ENCODE measurements around the gene SPC24.
"Not testable (repeated sequence)": the region's sequence is repeated elsewhere in the genome, so short reads cannot be mapped to it uniquely, and the experiment has no call there.

Gene SPC24

DNA sequence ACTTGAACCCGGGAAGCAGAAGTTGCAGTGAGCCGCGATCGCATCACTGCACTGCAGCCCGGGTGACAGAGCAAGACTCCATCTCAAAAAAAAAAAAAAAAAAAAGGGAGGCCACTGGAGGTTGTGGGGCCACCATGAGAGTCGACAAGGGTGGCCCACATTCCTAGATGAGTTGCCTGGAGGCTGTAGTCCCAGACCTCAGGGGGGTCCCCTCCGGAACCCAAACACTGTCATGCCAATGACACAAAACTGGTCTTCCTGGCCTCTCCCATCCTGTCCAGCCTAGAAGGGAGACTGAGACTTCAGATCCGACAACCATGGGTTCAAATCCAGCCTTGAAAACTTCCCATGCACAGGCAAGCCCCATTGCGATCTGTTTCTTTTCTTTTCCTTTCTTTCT, 14.7 kb downstream of the SPC24 start:
- no peak for ATAC-seq
- no peak for TF ChIP-seq BACH2 (CRISPR knock-in tag; IDR thresholded peaks at IDR 0.05; ENCODE audit: borderline replicate concordance)
- TF ChIP-seq TOX (CRISPR knock-in tag; IDR thresholded peaks at IDR 0.05; ENCODE audit: borderline replicate concordance) = no peak
- no peak for TF ChIP-seq ARNTL (CRISPR knock-in tag; IDR thresholded peaks at IDR 0.05; ENCODE audit: borderline replicate concordance, low read depth)
- TF ChIP-seq CREB5 (CRISPR knock-in tag; IDR thresholded peaks at IDR 0.05; ENCODE audit: low read depth) = no peak
- no peak for TF ChIP-seq TCF4 (CRISPR knock-in tag; IDR thresholded peaks at IDR 0.05; ENCODE audit: borderline replicate concordance)
- TF ChIP-seq RARB (CRISPR knock-in tag; IDR thresholded peaks at IDR 0.05) = no peak
- no peak for TF ChIP-seq CSDC2 (CRISPR knock-in tag; IDR thresholded peaks at IDR 0.05)
- no peak for TF ChIP-seq ZNF565 (CRISPR knock-in tag; conservative IDR thresholded peaks at IDR 0.05; ENCODE audit: low read depth)
- no peak for TF ChIP-seq ZFP30 (CRISPR knock-in tag; IDR thresholded peaks at IDR 0.05)
- no peak for TF ChIP-seq ZC3H10 (CRISPR knock-in tag; IDR thresholded peaks at IDR 0.05)
- no peak for TF ChIP-seq ZFP3 (CRISPR knock-in tag; IDR thresholded peaks at IDR 0.05)
- TF ChIP-seq ISL1 (CRISPR knock-in tag; IDR thresholded peaks at IDR 0.05) = no peak
- TF ChIP-seq OSR1 (CRISPR knock-in tag; IDR thresholded peaks at IDR 0.05) = no peak
- TF ChIP-seq GLIS3 (CRISPR knock-in tag; IDR thresholded peaks at IDR 0.05) = no peak
- no peak for TF ChIP-seq TSHZ2 (CRISPR knock-in tag; IDR thresholded peaks at IDR 0.05)
- TF ChIP-seq SNAI2 (CRISPR knock-in tag; IDR thresholded peaks at IDR 0.05) = no peak
- TF ChIP-seq, protein P1, sequence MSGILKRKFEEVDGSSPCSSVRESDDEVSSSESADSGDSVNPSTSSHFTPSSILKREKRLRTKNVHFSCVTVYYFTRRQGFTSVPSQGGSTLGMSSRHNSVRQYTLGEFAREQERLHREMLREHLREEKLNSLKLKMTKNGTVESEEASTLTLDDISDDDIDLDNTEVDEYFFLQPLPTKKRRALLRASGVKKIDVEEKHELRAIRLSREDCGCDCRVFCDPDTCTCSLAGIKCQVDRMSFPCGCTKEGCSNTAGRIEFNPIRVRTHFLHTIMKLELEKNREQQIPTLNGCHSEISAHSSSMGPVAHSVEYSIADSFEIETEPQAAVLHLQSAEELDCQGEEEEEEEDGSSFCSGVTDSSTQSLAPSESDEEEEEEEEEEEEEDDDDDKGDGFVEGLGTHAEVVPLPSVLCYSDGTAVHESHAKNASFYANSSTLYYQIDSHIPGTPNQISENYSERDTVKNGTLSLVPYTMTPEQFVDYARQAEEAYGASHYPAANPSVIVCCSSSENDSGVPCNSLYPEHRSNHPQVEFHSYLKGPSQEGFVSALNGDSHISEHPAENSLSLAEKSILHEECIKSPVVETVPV (CRISPR knock-in tag; IDR thresholded peaks at IDR 0.05) = no peak

- ATAC-seq = not testable (repeated sequence)
Measured at GRCh38 chr19:11140023-11140538, 15.5 kb downstream of the SPC24 start.

DNA sequence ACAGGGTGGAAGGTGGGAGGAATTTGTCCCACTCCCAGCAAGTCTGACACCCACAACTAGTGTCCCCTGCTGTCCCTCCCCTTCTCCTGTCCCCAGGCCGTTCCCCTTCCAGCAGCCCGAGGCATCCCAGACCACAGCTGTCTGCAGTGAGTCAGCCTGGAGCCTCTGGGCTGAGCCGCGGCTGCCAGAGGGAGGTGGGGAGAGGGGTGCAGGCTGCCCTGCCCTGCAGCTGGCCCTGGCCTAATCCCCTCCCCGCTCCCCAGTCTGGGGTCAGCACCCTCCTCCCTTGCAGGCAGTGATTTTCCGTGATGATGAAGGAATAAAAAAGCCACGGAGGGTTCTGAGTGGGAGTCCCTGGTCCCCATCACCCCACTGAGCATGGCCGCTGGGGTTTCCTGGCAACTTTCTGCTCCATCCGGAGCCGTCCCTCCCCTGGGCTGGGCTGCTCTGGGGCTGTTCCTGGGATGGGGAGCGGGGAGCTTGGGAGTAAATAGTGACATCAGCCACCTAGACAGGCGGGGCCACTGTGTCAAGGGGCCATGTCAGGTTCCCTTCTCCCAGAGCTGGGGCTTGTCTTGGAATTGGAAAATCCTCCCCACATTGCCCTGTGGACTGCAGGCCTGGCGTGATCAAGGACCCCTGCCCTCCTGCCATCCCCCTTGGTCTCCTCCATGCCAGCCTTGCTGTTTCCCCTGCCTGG, 16.8 kb downstream of the SPC24 start:
- TF ChIP-seq, protein P2, sequence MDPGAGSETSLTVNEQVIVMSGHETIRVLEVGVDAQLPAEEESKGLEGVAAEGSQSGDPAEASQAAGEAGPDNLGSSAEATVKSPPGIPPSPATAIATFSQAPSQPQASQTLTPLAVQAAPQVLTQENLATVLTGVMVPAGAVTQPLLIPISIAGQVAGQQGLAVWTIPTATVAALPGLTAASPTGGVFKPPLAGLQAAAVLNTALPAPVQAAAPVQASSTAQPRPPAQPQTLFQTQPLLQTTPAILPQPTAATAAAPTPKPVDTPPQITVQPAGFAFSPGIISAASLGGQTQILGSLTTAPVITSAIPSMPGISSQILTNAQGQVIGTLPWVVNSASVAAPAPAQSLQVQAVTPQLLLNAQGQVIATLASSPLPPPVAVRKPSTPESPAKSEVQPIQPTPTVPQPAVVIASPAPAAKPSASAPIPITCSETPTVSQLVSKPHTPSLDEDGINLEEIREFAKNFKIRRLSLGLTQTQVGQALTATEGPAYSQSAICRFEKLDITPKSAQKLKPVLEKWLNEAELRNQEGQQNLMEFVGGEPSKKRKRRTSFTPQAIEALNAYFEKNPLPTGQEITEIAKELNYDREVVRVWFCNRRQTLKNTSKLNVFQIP (CRISPR knock-in tag; IDR thresholded peaks at IDR 0.05; ENCODE audit: borderline replicate concordance, low read depth) = no peak
- TF ChIP-seq ISL1 (CRISPR knock-in tag; IDR thresholded peaks at IDR 0.05) = no peak
- no peak for TF ChIP-seq ESRRG (CRISPR knock-in tag; IDR thresholded peaks at IDR 0.05)
- TF ChIP-seq CSDC2 (CRISPR knock-in tag; IDR thresholded peaks at IDR 0.05) = no peak
- no peak for TF ChIP-seq ARNTL (CRISPR knock-in tag; IDR thresholded peaks at IDR 0.05; ENCODE audit: borderline replicate concordance, low read depth)
- ATAC-seq = peak; percentile 77

DNA sequence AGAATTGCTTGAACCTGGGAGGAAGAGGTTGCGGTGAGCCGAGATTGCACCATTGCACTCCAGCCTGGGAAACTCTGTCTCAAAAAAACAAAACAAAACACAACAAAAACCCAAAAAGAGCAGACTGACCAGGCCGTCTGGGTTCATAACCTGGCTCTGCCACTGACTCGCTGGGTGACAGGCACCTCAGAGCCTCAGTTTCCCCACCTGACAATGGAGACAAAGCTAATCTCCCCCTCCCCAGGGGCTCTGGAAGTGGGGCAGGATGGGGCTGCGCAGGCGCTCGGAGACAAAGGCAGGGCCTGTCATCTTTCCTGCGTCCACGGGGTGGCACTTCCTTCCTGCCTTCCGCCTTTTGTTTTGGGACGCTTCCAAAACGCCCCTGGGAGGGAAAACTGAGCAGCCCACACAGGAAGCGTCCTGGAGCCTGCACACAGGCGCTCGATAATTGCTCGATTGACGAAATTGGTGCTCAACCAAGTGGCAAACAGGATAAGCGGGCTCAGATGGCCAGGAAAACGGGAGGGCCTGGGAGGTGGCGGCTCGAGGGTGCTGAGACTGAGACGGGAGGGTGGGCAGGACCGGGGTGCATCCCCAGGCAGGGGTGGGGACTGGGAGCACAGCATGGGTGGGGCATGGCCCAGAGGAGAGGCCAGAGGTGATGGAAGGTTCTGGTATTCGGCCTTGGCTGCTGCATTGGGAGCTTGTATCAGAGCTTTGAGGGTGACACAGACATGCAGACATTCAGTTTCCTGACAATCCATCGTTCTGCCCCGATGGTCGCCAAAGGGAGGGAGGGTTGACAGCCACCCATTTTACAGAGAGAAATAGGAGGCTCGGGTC, 17.8 kb downstream of the SPC24 start:
- ATAC-seq = peak; percentile 53
- TF ChIP-seq, protein P1 (CRISPR knock-in tag; IDR thresholded peaks at IDR 0.05) = no peak
- TF ChIP-seq BACH2 (CRISPR knock-in tag; IDR thresholded peaks at IDR 0.05; ENCODE audit: borderline replicate concordance) (no peak), ESRRG (CRISPR knock-in tag; IDR thresholded peaks at IDR 0.05) (no peak), CSDC2 (CRISPR knock-in tag; IDR thresholded peaks at IDR 0.05) (no peak), SNAI2 (CRISPR knock-in tag; IDR thresholded peaks at IDR 0.05) (no peak), GLIS3 (CRISPR knock-in tag; IDR thresholded peaks at IDR 0.05) (no peak)
- TF ChIP-seq, protein P2 (CRISPR knock-in tag; IDR thresholded peaks at IDR 0.05; ENCODE audit: borderline replicate concordance, low read depth) = no peak

Measured in SK-N-SH treated with all-trans-retinoic acid at 6 μM for 48 hours (cell line).